GM12874 (cell line): ENCODE data around the gene SLC1A7.

Source experiments
- CTCF ChIP-seq: IDR thresholded peaks from 2 replicates; pipeline ENCODE4 v1.5.1; 2011; ENCODE audit warnings: low read depth, mild to moderate bottlenecking, control low read depth, low read length, moderate library complexity; ENCODE audit not compliant: insufficient read depth

SLC1A7 gene

GRCh38 chr1:53132176-53132575 is 10.3 kb downstream of the SLC1A7 start:
- TF ChIP-seq CTCF: no peak

GRCh38 chr1:53131590-53131938 is 10.9 kb downstream of the SLC1A7 start:
- TF ChIP-seq CTCF: no peak

DNA sequence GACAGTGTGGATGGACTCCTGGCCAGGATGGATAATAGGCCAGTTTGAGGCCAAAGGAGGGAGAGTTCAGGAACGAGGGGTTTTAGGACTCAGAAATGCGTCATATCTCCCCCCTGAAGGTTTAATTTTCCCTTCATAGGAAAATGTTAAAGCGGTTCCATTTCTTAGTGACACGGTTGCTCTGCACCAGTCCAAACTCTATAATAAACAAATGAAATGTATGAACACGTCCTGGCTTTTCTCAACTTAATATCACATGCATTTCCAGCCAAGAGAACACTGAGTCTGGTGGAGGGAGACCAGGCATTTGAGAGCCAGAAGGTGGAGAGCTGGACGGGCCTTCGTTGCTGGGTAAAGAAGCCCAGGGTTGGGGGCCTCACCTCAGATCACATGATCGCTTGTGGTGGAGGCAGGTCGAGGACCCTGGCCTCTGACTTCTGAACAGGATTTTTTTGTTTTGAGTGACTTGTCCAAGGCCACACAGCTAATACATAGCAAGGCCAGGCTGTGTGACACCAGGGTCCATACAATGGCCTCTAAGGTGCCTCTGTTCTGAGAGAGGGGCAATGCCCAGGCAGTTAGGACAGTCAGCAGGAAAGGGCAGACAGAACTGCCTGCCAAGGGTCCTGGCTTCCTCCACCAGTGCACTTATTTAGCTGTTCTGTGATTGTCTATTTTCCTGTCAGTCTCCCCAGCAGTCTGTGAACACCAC is 11.4 kb downstream of the SLC1A7 start:
- no peak for TF ChIP-seq CTCF

GRCh38 chr1:53130598-53130877 is 11.9 kb downstream of the SLC1A7 start:
- no peak for TF ChIP-seq CTCF

- no peak for TF ChIP-seq CTCF
These were observed 12.4 kb downstream of the SLC1A7 start for GRCh38 chr1:53129891-53130597.

DNA sequence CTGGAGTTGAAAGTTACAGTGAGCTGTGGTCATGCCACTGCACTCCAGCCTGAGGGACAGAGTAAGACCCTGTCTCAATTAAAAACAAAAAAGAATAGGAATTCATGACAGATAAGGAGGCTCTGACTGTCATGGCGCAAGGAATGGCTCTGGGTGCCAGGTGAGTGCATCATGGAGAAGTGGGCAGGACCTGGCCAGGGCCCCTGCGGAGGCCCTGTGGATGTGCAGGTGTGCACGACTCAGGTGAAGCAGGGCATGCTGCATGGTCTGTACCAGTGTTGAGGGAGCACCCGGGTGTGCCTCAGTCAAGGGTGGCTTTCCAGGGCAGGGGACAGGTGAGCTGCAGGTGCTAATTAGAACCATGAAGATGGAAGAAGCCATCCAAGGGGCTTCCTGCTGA is 14.0 kb downstream of the SLC1A7 start:
- no peak for TF ChIP-seq CTCF

- TF ChIP-seq CTCF: no peak
These were observed 14.9 kb downstream of the SLC1A7 start for GRCh38 chr1:53127546-53127945.
